GM21528 (cell line): Measurements from ENCODE around the gene DALRD3.

Experiments
- ATAC-seq: cut with Tn5 transposase; IDR thresholded peaks from one replicate; pipeline ENCODE4 v1.9.1; 2021; ENCODE audit warnings: mild to moderate bottlenecking, moderate library complexity; ENCODE audit not compliant: unreplicated experiment, low FRiP score

The DALRD3 gene

GRCh38 chr3:48984663-48985062 lies 33.7 kb downstream of the DALRD3 start:
- ATAC-seq = no peak

DNA sequence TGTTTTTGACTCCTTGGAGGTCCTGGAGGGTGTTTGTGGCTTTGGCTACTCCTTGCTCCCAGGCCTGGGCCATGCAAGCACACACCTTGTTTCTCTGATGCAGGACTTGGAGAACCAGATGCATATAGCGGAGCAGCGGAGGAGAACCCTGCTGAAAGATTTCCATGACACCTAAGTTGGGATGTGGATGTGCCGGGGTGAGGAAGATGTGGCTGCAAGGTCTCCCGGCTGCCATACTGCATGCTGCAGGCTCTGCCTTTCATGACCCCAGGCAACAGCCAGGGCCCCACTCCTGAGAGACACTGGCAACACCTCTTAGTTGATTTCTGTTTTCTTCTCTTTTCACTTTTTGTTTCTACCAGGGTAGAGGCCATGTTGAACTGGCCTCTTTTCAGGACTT lies 35.3 kb downstream of the DALRD3 start:
- ATAC-seq = no peak

GRCh38 chr3:48982686-48983085 lies 35.7 kb downstream of the DALRD3 start:
- ATAC-seq = no peak

DNA sequence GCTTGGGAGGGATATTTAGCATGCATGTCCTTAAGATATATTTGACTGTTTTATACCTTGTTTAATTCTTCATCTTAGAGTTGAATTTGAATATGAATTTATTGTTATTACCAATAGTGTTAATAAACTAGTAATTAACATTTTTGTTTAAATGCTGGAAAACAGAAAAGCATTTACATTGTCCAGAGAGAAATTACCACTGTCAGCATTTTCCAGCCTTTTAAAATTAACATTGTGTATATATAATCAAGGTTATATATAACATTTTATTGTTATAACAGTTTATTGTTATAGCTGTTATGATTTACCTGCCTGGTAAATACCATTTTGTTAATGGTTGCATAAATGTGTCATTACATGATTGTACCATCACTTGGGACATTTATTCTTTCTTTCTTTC lies 36.4 kb downstream of the DALRD3 start:
- no peak for ATAC-seq

GRCh38 chr3:48980295-48980694 lies 38.1 kb downstream of the DALRD3 start:
- no peak for ATAC-seq

DNA sequence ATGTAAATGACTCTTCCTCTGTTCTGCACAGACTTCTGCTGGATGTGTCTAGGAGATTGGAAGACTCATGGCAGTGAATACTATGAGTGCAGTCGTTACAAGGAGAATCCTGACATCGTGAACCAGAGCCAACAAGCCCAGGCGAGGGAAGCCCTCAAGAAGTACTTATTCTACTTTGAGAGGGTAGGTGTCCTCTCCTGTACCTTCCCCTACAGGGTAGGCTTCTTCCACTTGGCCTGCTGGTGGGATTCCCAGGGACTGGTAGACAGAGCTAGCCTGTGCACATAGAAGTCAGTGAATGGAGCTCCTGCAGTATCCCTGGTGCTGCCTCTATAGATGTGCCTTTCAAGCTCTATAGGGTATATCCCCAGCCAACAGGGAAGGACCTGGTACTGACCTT lies 38.9 kb downstream of the DALRD3 start:
- no peak for ATAC-seq

DNA sequence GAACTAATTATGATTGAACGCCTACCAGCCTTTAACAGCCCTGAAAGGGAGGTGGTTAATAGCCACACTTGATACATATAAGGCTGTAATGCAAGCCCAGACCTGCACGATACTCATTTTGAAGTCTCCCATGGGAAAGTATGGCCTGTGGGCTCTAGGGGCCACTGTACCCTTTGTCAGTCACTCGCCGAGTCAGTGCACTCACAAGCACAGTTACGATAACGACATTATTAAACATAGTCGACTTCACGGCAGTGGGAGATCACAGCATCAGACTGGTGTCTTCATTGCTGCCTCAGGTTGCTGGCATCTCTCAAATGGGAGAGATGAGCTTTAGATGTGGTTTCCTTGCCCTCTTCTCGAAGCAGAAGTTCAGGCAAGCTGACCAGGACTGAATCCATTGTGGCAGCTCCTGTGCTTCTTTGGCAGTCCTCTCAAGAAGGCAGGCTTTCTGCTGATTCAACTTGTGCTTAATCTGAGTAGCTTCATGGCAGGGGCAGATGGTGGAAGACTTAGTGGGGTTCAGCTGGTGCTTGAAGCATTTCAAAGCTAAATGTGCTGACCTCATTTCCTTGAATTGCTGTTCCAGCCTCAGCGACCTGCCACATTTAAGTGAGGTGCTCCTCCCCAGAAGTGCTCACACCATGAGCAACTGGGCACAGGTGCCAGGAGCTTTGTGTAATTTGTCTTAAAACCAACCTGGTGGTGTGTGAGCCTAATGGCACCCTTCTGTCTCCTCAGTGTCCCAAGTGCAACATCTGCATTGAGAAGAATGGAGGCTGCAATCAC lies 44.1 kb downstream of the DALRD3 start:
- no peak for ATAC-seq

DNA sequence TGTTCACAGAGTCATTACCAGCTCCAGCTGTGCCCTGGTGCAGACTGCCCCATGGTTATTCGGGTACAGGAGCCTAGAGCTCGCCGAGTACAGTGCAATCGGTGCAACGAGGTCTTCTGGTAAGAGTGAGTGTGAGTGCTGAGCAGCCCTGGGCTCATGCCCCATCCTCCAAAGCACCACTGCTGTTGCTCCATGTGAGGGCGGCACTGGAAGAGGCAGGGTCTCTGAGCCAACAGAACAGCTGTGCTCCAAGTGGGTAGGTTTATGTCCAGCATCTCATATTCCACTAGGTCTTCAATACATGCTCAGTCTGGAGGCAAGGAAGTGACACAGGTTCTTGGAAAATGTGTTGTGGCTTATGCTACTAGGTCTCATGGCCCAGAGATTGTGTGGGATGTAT lies 47.8 kb downstream of the DALRD3 start:
- ATAC-seq = no peak

- ATAC-seq = no peak
These were observed 51.5 kb downstream of the DALRD3 start for GRCh38 chr3:48966876-48967361.

- ATAC-seq = no peak
These were observed 52.0 kb downstream of the DALRD3 start for GRCh38 chr3:48966367-48966766.
